GM12865 (cell line): ENCODE results near the gene DENND5A.

Experiments
- DNase-seq: peaks from one replicate; pipeline ENCODE4 v3.0.0; 2010; ENCODE audit warnings: low read depth
- H3K4me3 ChIP-seq: 2 replicates; pipeline ENCODE4 v1.5.1; 2011; ENCODE audit warnings: mild to moderate bottlenecking, low read depth, low read length, control low read depth
- TF ChIP-seq, protein P1 (sequence below): IDR thresholded peaks from 2 replicates; pipeline ENCODE4 v1.5.1; 2011; ENCODE audit warnings: low read length, control low read depth, low read depth, inconsistent platforms; ENCODE audit not compliant: insufficient read depth; ENCODE audit errors: missing control alignments

DENND5A gene

GRCh38 chr11:9160166-9160565 is 105.0 kb downstream of the DENND5A start:
- no peak for DNase-seq
- TF ChIP-seq, protein P1, sequence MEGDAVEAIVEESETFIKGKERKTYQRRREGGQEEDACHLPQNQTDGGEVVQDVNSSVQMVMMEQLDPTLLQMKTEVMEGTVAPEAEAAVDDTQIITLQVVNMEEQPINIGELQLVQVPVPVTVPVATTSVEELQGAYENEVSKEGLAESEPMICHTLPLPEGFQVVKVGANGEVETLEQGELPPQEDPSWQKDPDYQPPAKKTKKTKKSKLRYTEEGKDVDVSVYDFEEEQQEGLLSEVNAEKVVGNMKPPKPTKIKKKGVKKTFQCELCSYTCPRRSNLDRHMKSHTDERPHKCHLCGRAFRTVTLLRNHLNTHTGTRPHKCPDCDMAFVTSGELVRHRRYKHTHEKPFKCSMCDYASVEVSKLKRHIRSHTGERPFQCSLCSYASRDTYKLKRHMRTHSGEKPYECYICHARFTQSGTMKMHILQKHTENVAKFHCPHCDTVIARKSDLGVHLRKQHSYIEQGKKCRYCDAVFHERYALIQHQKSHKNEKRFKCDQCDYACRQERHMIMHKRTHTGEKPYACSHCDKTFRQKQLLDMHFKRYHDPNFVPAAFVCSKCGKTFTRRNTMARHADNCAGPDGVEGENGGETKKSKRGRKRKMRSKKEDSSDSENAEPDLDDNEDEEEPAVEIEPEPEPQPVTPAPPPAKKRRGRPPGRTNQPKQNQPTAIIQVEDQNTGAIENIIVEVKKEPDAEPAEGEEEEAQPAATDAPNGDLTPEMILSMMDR, result no peak
- no peak overlapping the region for H3K4me3 ChIP-seq

DNA sequence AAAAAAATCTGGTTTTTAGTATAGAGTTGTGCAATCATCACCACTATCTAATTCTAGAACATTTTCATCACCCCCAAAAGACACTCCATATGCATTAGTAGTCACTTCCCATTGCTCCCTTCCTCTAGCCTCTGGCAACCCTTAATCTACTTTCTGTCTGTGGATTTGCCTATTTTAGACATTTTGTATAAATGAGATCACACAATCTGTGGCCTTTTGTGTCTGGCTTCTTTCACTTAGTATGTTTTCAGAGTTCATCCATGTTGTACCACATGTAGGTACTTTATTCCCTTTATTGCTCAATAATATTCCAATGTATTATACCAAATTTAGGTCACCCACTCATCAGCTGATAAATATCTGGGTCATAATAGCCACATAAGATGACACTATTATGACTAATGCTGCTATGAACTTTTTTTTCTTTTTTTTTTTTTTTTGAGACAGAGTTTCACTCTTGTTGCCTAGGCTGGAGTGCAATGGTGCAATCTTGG is 106.2 kb downstream of the DENND5A start:
- TF ChIP-seq, protein P1, result no peak
- no peak for DNase-seq
- H3K4me3 ChIP-seq, result no peak overlapping the region

DNA sequence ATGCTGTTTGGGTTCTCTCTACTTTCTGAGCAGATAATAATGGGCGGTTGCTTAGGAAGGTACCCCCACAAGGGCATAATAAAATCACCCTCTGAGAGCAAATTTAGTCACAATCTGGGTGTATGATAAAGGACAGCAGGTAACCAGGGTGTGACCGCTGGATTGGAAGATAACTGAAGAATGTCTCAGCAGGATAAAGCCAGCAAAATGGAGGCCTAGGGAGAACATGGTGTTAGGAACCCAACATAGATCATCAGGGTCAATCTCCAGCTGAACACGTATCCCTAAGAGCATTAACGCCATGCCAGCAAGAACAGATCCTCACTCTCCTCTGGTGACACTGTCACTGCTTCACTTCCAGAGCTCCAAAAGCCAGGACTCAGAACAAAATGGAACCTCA is 109.2 kb downstream of the DENND5A start:
- H3K4me3 ChIP-seq, result no peak overlapping the region
- TF ChIP-seq, protein P1, result no peak
- DNase-seq, result no peak

DNA sequence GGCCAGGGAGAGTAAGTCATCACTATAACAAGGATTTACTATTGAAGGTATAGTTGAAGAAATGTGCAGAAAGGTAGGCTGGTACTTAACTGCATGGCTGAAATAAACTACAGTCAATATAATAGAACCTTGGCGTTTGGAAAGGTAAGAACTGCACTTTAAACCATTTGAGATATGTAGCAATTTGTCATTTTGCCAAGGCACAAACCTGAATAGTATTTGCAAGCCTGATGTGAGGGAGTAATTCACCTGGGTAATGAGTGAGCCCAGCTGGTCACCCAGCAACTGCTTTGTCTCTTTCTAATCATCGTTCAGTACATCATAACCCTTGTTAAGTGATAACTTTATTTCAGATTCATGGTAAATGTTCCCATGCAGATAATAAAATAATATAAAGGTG is 111.5 kb downstream of the DENND5A start:
- DNase-seq, result no peak
- no peak overlapping the region for H3K4me3 ChIP-seq
- TF ChIP-seq, protein P1, result no peak

DNA sequence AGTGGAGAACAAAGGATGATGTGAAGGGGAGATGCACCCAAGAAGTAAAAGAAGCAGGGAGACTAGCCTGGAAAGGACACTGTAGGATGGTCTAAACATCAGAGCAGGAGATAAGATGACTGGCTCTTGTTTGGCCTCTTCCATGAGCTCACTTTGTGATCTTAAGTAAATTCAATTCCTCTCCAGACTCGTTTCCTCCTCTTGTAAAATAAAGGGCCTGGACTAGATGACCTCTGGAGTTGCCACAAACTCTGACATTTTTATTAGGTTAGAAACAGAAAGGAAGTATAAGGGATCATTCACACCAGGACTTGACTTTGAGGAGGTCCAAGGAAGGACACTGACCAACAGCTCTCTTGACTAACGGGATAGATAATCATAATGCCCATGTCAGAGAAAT is 113.5 kb downstream of the DENND5A start:
- no peak overlapping the region for H3K4me3 ChIP-seq
- DNase-seq, result no peak
- TF ChIP-seq, protein P1, result no peak

DNA sequence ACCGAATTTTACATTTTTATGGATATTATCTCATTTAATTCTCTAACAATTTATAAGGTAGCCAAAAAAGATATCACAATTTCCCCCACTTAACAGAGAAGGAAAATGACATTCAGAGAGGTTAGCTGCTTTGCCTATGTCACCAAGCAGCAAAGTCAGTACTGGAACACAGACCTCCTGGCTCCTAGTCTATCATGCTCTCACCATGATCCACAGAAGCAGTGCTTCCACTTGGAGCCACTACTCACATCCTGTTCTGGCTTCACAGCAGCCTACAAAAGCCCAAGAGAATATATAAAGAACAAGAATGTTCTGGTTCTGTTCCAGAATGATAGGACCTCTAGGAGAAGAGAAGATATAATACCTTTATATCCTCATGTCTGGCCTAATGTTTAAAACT is 114.2 kb downstream of the DENND5A start:
- no peak for DNase-seq

GRCh38 chr11:9150501-9150900 is 114.6 kb downstream of the DENND5A start:
- H3K4me3 ChIP-seq, result no peak overlapping the region
- no peak for DNase-seq
- TF ChIP-seq, protein P1, result no peak

More for the DNA sequence above, 114.2 kb downstream of the DENND5A start:
- TF ChIP-seq, protein P1, result no peak
- no peak overlapping the region for H3K4me3 ChIP-seq
